AG04449 (cell line): Measurements from ENCODE around the gene OLA1.

Experiments
- CTCF ChIA-PET: fragments of 350-600 bp; formaldehyde crosslinking; extraction: SDS; loops from one replicate; lab custom pipeline; 2021; ENCODE audit warnings: antibody characterized with exemption; lab: Yijun Ruan, JAX
- POLR2A ChIA-PET: fragments of 400-600, 350-600 bp; formaldehyde crosslinking; extraction: SDS; loops from one replicate; lab custom pipeline; 2020; ENCODE audit warnings: antibody characterized with exemption, inconsistent platforms; lab: Yijun Ruan, JAX
- DNase-seq: peaks from one replicate; pipeline ENCODE4 v3.0.0-alpha.2; 2010; ENCODE audit warnings: low read depth, low spot score
- H3K4me3 ChIP-seq: 2 replicates; pipeline ENCODE4 v1.5.1; 2011; ENCODE audit warnings: low read depth, mild to moderate bottlenecking, control low read depth, low read length
- TF ChIP-seq, protein P1 (sequence below): IDR thresholded peaks from one replicate; pipeline ENCODE4 v1.5.1; 2011; ENCODE audit warnings: mild to moderate bottlenecking, moderate library complexity, low read length, control low read depth, inconsistent platforms; ENCODE audit not compliant: insufficient read depth; ENCODE audit errors: missing control alignments

OLA1 gene

GRCh38 chr2:174171686-174172445, 76.5 kb downstream of the OLA1 start:
- no peak overlapping the region for H3K4me3 ChIP-seq
- POLR2A ChIA-PET = no interaction called here
- TF ChIP-seq, protein P1, sequence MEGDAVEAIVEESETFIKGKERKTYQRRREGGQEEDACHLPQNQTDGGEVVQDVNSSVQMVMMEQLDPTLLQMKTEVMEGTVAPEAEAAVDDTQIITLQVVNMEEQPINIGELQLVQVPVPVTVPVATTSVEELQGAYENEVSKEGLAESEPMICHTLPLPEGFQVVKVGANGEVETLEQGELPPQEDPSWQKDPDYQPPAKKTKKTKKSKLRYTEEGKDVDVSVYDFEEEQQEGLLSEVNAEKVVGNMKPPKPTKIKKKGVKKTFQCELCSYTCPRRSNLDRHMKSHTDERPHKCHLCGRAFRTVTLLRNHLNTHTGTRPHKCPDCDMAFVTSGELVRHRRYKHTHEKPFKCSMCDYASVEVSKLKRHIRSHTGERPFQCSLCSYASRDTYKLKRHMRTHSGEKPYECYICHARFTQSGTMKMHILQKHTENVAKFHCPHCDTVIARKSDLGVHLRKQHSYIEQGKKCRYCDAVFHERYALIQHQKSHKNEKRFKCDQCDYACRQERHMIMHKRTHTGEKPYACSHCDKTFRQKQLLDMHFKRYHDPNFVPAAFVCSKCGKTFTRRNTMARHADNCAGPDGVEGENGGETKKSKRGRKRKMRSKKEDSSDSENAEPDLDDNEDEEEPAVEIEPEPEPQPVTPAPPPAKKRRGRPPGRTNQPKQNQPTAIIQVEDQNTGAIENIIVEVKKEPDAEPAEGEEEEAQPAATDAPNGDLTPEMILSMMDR = no peak
- CTCF ChIA-PET = no interaction called here
- DNase-seq = no peak

DNA sequence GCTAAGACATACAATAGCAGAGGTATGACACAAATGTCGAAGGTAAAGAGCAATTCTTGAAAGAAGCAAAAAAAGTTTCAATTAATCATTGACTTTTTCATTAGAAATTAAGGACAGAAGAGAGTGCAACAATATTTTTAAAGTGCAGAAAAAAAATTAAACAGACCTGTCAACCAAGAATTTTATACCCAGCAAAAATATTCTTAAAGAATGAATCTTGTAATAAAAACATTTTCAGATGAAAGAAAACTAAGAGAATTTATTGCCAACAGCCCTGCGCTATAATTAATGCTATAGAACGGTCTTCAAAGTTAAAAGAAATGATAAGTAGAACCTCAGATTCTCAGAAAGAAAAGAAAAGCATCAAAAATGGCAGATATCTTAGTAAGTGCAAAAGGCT, 79.0 kb downstream of the OLA1 start:
- ChIA-PET CTCF (no interaction called here), POLR2A (no interaction called here)
- TF ChIP-seq, protein P1 = no peak

GRCh38 chr2:174166261-174166660, 82.1 kb downstream of the OLA1 start:
- DNase-seq = no peak
- H3K4me3 ChIP-seq = no peak overlapping the region
- TF ChIP-seq, protein P1 = no peak
- CTCF ChIA-PET = no interaction called here
- POLR2A ChIA-PET = no interaction called here

More for the DNA sequence above, 79.0 kb downstream of the OLA1 start:
- DNase-seq = no peak
- no peak overlapping the region for H3K4me3 ChIP-seq

DNA sequence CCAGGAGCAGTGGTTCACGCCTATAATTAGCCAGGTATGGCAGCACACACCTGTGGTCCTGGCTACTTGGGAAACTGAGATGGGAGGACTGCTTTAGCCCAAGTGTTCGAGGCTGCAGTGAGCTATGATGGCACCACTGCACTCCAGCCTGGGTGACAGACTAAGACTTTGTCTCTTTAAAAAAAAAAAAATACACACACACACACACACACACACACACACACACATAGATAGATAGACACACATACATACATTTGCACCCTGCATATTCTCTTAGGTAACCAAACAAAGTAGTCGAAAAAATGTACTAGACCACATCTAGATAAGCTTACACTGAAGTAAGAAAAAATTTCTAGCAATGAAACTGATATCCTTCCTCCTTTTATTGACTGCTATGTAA, 86.8 kb downstream of the OLA1 start:
- no peak for DNase-seq
- H3K4me3 ChIP-seq = no peak overlapping the region
- ChIA-PET POLR2A (no interaction called here), CTCF (no interaction called here)
- TF ChIP-seq, protein P1 = no peak

DNA sequence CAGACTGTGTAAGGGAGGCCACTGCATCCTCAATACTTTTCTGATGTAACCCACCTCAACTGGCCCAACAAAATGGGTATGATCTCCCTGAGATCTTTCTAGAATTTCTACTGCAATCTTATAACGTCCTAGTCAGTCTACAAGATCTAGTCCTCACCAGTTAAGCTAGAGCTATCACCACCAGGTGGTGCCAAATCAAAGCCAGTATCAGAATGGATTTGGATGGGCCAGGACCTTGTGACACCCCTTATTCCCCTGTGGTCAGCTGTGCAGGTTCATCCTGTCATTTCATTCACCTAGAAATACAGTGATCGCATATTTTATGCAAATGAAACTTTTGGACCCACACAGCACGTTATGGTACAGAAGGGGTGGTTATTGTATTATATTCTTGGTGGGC, 90.3 kb downstream of the OLA1 start:
- no peak for DNase-seq
- ChIA-PET POLR2A (no interaction called here), CTCF (interaction anchor here (1.0 to 2.0 kb wide), 3 partner anchors 10 to 187 kb away, joined by 3 to 8 read pairs (median 6); no protein-coding TSS in a partner anchor)
- TF ChIP-seq, protein P1 = peak; percentile 48
- H3K4me3 ChIP-seq = no peak overlapping the region

DNA sequence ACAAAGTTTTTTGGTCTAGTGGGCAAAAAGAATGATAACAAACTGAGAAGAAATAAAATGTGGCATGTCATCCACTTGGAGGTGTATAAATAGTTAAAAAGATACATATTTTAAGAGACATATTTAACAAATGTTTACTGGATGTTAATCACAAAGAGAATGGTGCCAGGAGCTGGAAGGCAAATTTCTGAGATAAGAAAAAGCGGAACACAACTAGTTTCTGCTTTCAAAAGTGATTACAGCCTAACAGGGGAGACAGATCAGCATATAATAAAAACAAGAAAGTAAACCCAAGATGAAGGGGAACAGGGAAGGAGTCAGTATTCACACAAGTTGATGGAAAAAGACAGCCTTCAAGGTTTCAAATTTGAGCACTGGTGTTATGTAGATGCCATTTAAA, 91.3 kb downstream of the OLA1 start:
- TF ChIP-seq, protein P1 = no peak
- POLR2A ChIA-PET = no interaction called here
- CTCF ChIA-PET = interaction anchor here (2.4 kb wide), 1 partner anchor 185 kb away, joined by 9 read pairs; no protein-coding TSS in a partner anchor
- DNase-seq = no peak
- no peak overlapping the region for H3K4me3 ChIP-seq
